ENCODE measurements around the gene GM2A. TPM values are rescaled to one million over a fixed set of nuclear protein-coding genes. Genes with fewer than 3 reads are reported as not detected.
A peak's percentile ranks its signal among the peaks of the same experiment; 100 is the strongest.

Gene GM2A
- polyA plus RNA-seq, 4 donors, result 4.0 to 22.5 (median 12.1) TPM

GRCh38 chr5:151222790-151223446 lies 30.1 kb upstream of the GM2A start:
- Histone ChIP-seq H3K27me3 (ENCODE audit: control insufficient read depth in 3 of 3, insufficient read depth in 3 of 3, low read length in 3 of 3) (no peaks in the 10 kb centered on the region), H3K4me1 (ENCODE audit: control insufficient read depth in 3 of 3, insufficient read depth in 2 of 3, low read depth in 1 of 3, low read length in 2 of 3) (peaks cover 0 to 17% (median 8%) of the 10 kb centered on the region in 3 donors), H3K27ac (ENCODE audit: low read depth in 1 of 3, low read length in 2 of 3) (peak overlapping the region; percentile 79 to 90 (median 82)), H3K9me3 (ENCODE audit: control insufficient read depth in 2 of 2, insufficient read depth in 1 of 2, low read depth in 1 of 2, low read length in 1 of 2) (no peaks in the 10 kb centered on the region), H3K4me3 (ENCODE audit: low read depth in 1 of 3, low read length in 3 of 3) (peak overlapping the region; percentile 83 to 91 (median 86)), H3K36me3 (ENCODE audit: control insufficient read depth in 3 of 3, insufficient read depth in 2 of 3, low read depth in 1 of 3, low read length in 3 of 3) (peaks cover 0 to 18% (median 0%) of the 10 kb centered on the region in 3 donors)
- 16 to 21% (median 18%) methylated on average over 4 of the region's 4 CpGs for WGBS, 3 donors
- no peak for FAIRE-seq
- DNase-seq, result peak in 1 of 2 donors; percentile 68

GRCh38 chr5:151223447-151224264 lies 29.3 kb upstream of the GM2A start, which contains the start of gene CCDC69:
Gene CCDC69, minus strand, starts transcription at chr5:151224092. Its CDS starts 122 bp downstream, at chr5:151223970.
- 1% methylated on average over 56 to 58 of the region's 58 CpGs for WGBS, 3 donors
- H3K27ac ChIP-seq (ENCODE audit: low read depth in 1 of 3, low read length in 2 of 3), result peak within 1 kb of the TSS; percentile 79 to 90 (median 82)
- no peaks in the 10 kb centered on the region for H3K27me3 ChIP-seq (ENCODE audit: control insufficient read depth in 3 of 3, insufficient read depth in 3 of 3, low read length in 3 of 3)
- DNase-seq (peak; percentile 60 to 91), FAIRE-seq (no peak)
- H3K4me3 ChIP-seq (ENCODE audit: low read depth in 1 of 3, low read length in 3 of 3), result peak within 1 kb of the TSS; percentile 83 to 91 (median 86)
- peaks cover 0 to 17% (median 8%) of the 10 kb centered on the region in 3 donors for H3K4me1 ChIP-seq (ENCODE audit: control insufficient read depth in 3 of 3, insufficient read depth in 2 of 3, low read depth in 1 of 3, low read length in 2 of 3)
- peaks cover 0 to 16% (median 0%) of the 10 kb centered on the region in 3 donors for H3K36me3 ChIP-seq (ENCODE audit: control insufficient read depth in 3 of 3, insufficient read depth in 2 of 3, low read depth in 1 of 3, low read length in 3 of 3)
- no peaks in the 10 kb centered on the region for H3K9me3 ChIP-seq (ENCODE audit: control insufficient read depth in 2 of 2, insufficient read depth in 1 of 2, low read depth in 1 of 2, low read length in 1 of 2)

GRCh38 chr5:151224372-151224771 lies 28.6 kb upstream of the GM2A start:
- peaks cover 0 to 2% (median 0%) of the 10 kb centered on the region in 3 donors for H3K27me3 ChIP-seq (ENCODE audit: control insufficient read depth in 3 of 3, insufficient read depth in 3 of 3, low read length in 3 of 3)
- no peaks in the 10 kb centered on the region for H3K9me3 ChIP-seq (ENCODE audit: control insufficient read depth in 2 of 2, insufficient read depth in 1 of 2, low read depth in 1 of 2, low read length in 1 of 2)
- DNase-seq, result no peak
- peaks cover 0 to 17% (median 8%) of the 10 kb centered on the region in 3 donors for H3K4me1 ChIP-seq (ENCODE audit: control insufficient read depth in 3 of 3, insufficient read depth in 2 of 3, low read depth in 1 of 3, low read length in 2 of 3)
- 68 to 85% (median 79%) methylated on average over 6 of the region's 6 CpGs for WGBS, 3 donors
- peak overlapping the region in 2 of 3 donors; percentile 86 to 91 for H3K4me3 ChIP-seq (ENCODE audit: low read depth in 1 of 3, low read length in 3 of 3)
- FAIRE-seq, result no peak
- H3K27ac ChIP-seq (ENCODE audit: low read depth in 1 of 3, low read length in 2 of 3), result peak overlapping the region in 1 of 3 donors; percentile 79
- peaks cover 0 to 16% (median 0%) of the 10 kb centered on the region in 3 donors for H3K36me3 ChIP-seq (ENCODE audit: control insufficient read depth in 3 of 3, insufficient read depth in 2 of 3, low read depth in 1 of 3, low read length in 3 of 3)

- DNase-seq (no peak), FAIRE-seq (no peak)
- Histone ChIP-seq H3K27me3 (ENCODE audit: control insufficient read depth in 3 of 3, insufficient read depth in 3 of 3, low read length in 3 of 3) (peaks cover 0 to 2% (median 0%) of the 10 kb centered on the region in 3 donors), H3K9me3 (ENCODE audit: control insufficient read depth in 2 of 2, insufficient read depth in 1 of 2, low read depth in 1 of 2, low read length in 1 of 2) (no peaks in the 10 kb centered on the region), H3K27ac (ENCODE audit: low read depth in 1 of 3, low read length in 2 of 3) (no peak overlapping the region), H3K4me1 (ENCODE audit: control insufficient read depth in 3 of 3, insufficient read depth in 2 of 3, low read depth in 1 of 3, low read length in 2 of 3) (peaks cover 0 to 17% (median 5%) of the 10 kb centered on the region in 3 donors), H3K4me3 (ENCODE audit: low read depth in 1 of 3, low read length in 3 of 3) (no peak overlapping the region), H3K36me3 (ENCODE audit: control insufficient read depth in 3 of 3, insufficient read depth in 2 of 3, low read depth in 1 of 3, low read length in 3 of 3) (peaks cover 0 to 14% (median 0%) of the 10 kb centered on the region in 3 donors)
- WGBS, 3 donors, result 98 to 99% (median 99%) methylated on average over 4 of the region's 4 CpGs
Observed at GRCh38 chr5:151225071-151225470, 27.9 kb upstream of the GM2A start.

- Histone ChIP-seq H3K9me3 (ENCODE audit: control insufficient read depth in 2 of 2, insufficient read depth in 1 of 2, low read depth in 1 of 2, low read length in 1 of 2) (no peaks in the 10 kb centered on the region), H3K27ac (ENCODE audit: low read depth in 1 of 3, low read length in 2 of 3) (no peak overlapping the region), H3K4me1 (ENCODE audit: control insufficient read depth in 3 of 3, insufficient read depth in 2 of 3, low read depth in 1 of 3, low read length in 2 of 3) (peaks cover 0 to 17% (median 2%) of the 10 kb centered on the region in 3 donors), H3K36me3 (ENCODE audit: control insufficient read depth in 3 of 3, insufficient read depth in 2 of 3, low read depth in 1 of 3, low read length in 3 of 3) (peaks cover 0 to 12% (median 0%) of the 10 kb centered on the region in 3 donors), H3K4me3 (ENCODE audit: low read depth in 1 of 3, low read length in 3 of 3) (no peak overlapping the region), H3K27me3 (ENCODE audit: control insufficient read depth in 3 of 3, insufficient read depth in 3 of 3, low read length in 3 of 3) (peaks cover 0 to 2% (median 0%) of the 10 kb centered on the region in 3 donors)
- DNase-seq, result no peak
- no peak for FAIRE-seq
- 73 to 91% (median 90%) methylated on average over 5 of the region's 5 CpGs for WGBS, 3 donors
Observed at GRCh38 chr5:151225475-151225874, 27.5 kb upstream of the GM2A start.

- Histone ChIP-seq H3K27me3 (ENCODE audit: control insufficient read depth in 3 of 3, insufficient read depth in 3 of 3, low read length in 3 of 3) (peaks cover 0 to 2% (median 0%) of the 10 kb centered on the region in 3 donors), H3K36me3 (ENCODE audit: control insufficient read depth in 3 of 3, insufficient read depth in 2 of 3, low read depth in 1 of 3, low read length in 3 of 3) (no peaks in the 10 kb centered on the region), H3K9me3 (ENCODE audit: control insufficient read depth in 2 of 2, insufficient read depth in 1 of 2, low read depth in 1 of 2, low read length in 1 of 2) (no peaks in the 10 kb centered on the region), H3K27ac (ENCODE audit: low read depth in 1 of 3, low read length in 2 of 3) (no peak overlapping the region), H3K4me3 (ENCODE audit: low read depth in 1 of 3, low read length in 3 of 3) (no peak overlapping the region), H3K4me1 (ENCODE audit: control insufficient read depth in 3 of 3, insufficient read depth in 2 of 3, low read depth in 1 of 3, low read length in 2 of 3) (peaks cover 0 to 4% (median 0%) of the 10 kb centered on the region in 3 donors)
- WGBS, 3 donors, result 53 to 90% (median 86%) methylated on average over 6 of the region's 6 CpGs
- DNase-seq (no peak), FAIRE-seq (no peak)
Observed at GRCh38 chr5:151227918-151228447, 25.0 kb upstream of the GM2A start.

- FAIRE-seq (no peak), DNase-seq (no peak)
- peaks cover 0 to 4% (median 0%) of the 10 kb centered on the region in 3 donors for H3K4me1 ChIP-seq (ENCODE audit: control insufficient read depth in 3 of 3, insufficient read depth in 2 of 3, low read depth in 1 of 3, low read length in 2 of 3)
- H3K27ac ChIP-seq (ENCODE audit: low read depth in 1 of 3, low read length in 2 of 3), result no peak overlapping the region
- peaks cover 0 to 2% (median 0%) of the 10 kb centered on the region in 3 donors for H3K27me3 ChIP-seq (ENCODE audit: control insufficient read depth in 3 of 3, insufficient read depth in 3 of 3, low read length in 3 of 3)
- no peak overlapping the region for H3K4me3 ChIP-seq (ENCODE audit: low read depth in 1 of 3, low read length in 3 of 3)
- H3K9me3 ChIP-seq (ENCODE audit: control insufficient read depth in 2 of 2, insufficient read depth in 1 of 2, low read depth in 1 of 2, low read length in 1 of 2), result no peaks in the 10 kb centered on the region
- 82 to 89% (median 83%) methylated on average over 2 of the region's 2 CpGs for WGBS, 3 donors
- no peaks in the 10 kb centered on the region for H3K36me3 ChIP-seq (ENCODE audit: control insufficient read depth in 3 of 3, insufficient read depth in 2 of 3, low read depth in 1 of 3, low read length in 3 of 3)
Observed at GRCh38 chr5:151228986-151229385, 24.0 kb upstream of the GM2A start.

GRCh38 chr5:151230048-151230680 lies 22.8 kb upstream of the GM2A start:
- DNase-seq (no peak), FAIRE-seq (no peak)
- Histone ChIP-seq H3K36me3 (ENCODE audit: control insufficient read depth in 3 of 3, insufficient read depth in 2 of 3, low read depth in 1 of 3, low read length in 3 of 3) (no peaks in the 10 kb centered on the region), H3K4me3 (ENCODE audit: low read depth in 1 of 3, low read length in 3 of 3) (no peak overlapping the region), H3K27ac (ENCODE audit: low read depth in 1 of 3, low read length in 2 of 3) (no peak overlapping the region), H3K27me3 (ENCODE audit: control insufficient read depth in 3 of 3, insufficient read depth in 3 of 3, low read length in 3 of 3) (peaks cover 0 to 2% (median 0%) of the 10 kb centered on the region in 3 donors), H3K4me1 (ENCODE audit: control insufficient read depth in 3 of 3, insufficient read depth in 2 of 3, low read depth in 1 of 3, low read length in 2 of 3) (peaks cover 0 to 10% (median 0%) of the 10 kb centered on the region in 3 donors), H3K9me3 (ENCODE audit: control insufficient read depth in 2 of 2, insufficient read depth in 1 of 2, low read depth in 1 of 2, low read length in 1 of 2) (no peaks in the 10 kb centered on the region)
- 49 to 59% (median 55%) methylated on average over 6 of the region's 6 CpGs for WGBS, 3 donors

Measured in small intestine (tissue), 7 donors.